K562 (cell line): ENCODE results near the gene DHRS12. TPM values are rescaled to one million over a fixed set of nuclear protein-coding genes. Genes with fewer than 3 reads are reported as not detected.

Experiments used
- ATAC-seq: fragments of 200-7000 bp; cut with Tn5 transposase; 3 replicates; pipeline ENCODE4 v1.9.1; 2020; ENCODE audit warnings: moderate library complexity
- BruUV-seq: library from RNA; stranded (reverse); fragments of 400-500 nt; replicated peaks from 2 replicates; lab custom pipeline; 2021; lab: Mats Ljungman, UMichigan
- CTCF ChIA-PET: fragments of 300-600 bp; formaldehyde crosslinking; extraction: SDS; loops from one replicate; lab custom pipeline; 2021; ENCODE audit warnings: low intra/inter-chr PET ratio; lab: Yijun Ruan, JAX
- POLR2A ChIA-PET: fragments of 300-600, 350-650 bp; sonication (Branson Sonifier 250); formaldehyde crosslinking; extraction: SDS; loops from one replicate; lab custom pipeline; 2021; ENCODE audit warnings: antibody characterized with exemption, inconsistent platforms; lab: Yijun Ruan, JAX
- DNase-seq, 4 experiments: peaks; one replicate each; pipeline versions ENCODE4 v3.0.0 to v3.0.0-alpha.2; 2011 to 2018; ENCODE audit warnings: low spot score in 3 of 4, mixed read lengths in 3 of 4; ENCODE audit errors: extremely low read depth in 1 of 4
- FAIRE-seq: peaks from 2 replicates; lab custom pipeline; 2011; peaks lifted over from hg19 to GRCh38; lab: Jason Lieb, UNC
- H2AFZ ChIP-seq: 2 replicates; pipeline ENCODE4 v1.6.0; 2011; ENCODE audit warnings: low read depth, low read length, control low read depth, inconsistent platforms
- H3K27ac ChIP-seq: fragments of 200-600 bp; 3 replicates; pipeline ENCODE4 v1.8.0; 2011; ENCODE audit warnings: low read depth, mild to moderate bottlenecking, control low read depth, inconsistent platforms, low read length, moderate library complexity, mixed read lengths; ENCODE audit errors: extremely low read depth
- H3K27me3 ChIP-seq, 2 experiments: fragments of 300-600 bp in 1 of 2; 2 replicates in 1 of 2; 3 replicates in 1 of 2; pipeline versions ENCODE4 v1.6.0 to v1.8.0; 2011; ENCODE audit warnings: inconsistent platforms in 2 of 2, low read length in 2 of 2, mild to moderate bottlenecking in 1 of 2, mixed read lengths in 1 of 2, moderate library complexity in 1 of 2; ENCODE audit not compliant: control insufficient read depth in 2 of 2, insufficient read depth in 2 of 2
- H3K36me3 ChIP-seq: fragments of 300-600 bp; 3 replicates; pipeline ENCODE4 v1.8.0; 2011; ENCODE audit warnings: mild to moderate bottlenecking, low read length, inconsistent platforms; ENCODE audit not compliant: control insufficient read depth, insufficient read depth
- H3K4me1 ChIP-seq, 2 experiments: fragments of 200-600 bp in 1 of 2; replicated peaks in 1 of 2; 2 replicates in 1 of 2; 3 replicates in 1 of 2; pipeline versions ENCODE4 v1.5.1 to v1.8.0; 2011; ENCODE audit warnings: inconsistent platforms in 2 of 2, low read length in 2 of 2, mild to moderate bottlenecking in 1 of 2, mixed read lengths in 1 of 2, moderate library complexity in 1 of 2; ENCODE audit not compliant: control insufficient read depth in 2 of 2, insufficient read depth in 2 of 2
- H3K4me2 ChIP-seq: 2 replicates; pipeline ENCODE4 v1.6.1; 2011; ENCODE audit warnings: low read length, control low read depth, inconsistent platforms, mixed read lengths; ENCODE audit not compliant: insufficient read depth
- H3K4me3 ChIP-seq: fragments of 200-600 bp; sonication (generic), shearing (Covaris generic); 2 replicates; pipeline ENCODE4 v1.5.1; 2016; ENCODE audit warnings: control low read depth, inconsistent platforms
- H3K79me2 ChIP-seq: fragments of 200-600 bp; 3 replicates; pipeline ENCODE4 v1.8.0; 2011; ENCODE audit warnings: low read length, inconsistent platforms; ENCODE audit not compliant: control insufficient read depth, insufficient read depth
- H3K9ac ChIP-seq, 2 experiments: 2 replicates each; pipeline versions ENCODE4 v1.6.0 to v1.6.1; 2011; ENCODE audit warnings: low read depth in 2 of 2, low read length in 2 of 2, control low read depth in 1 of 2, inconsistent platforms in 1 of 2, mild to moderate bottlenecking in 1 of 2, mixed read lengths in 1 of 2; ENCODE audit not compliant: insufficient read depth in 1 of 2
- H3K9me1 ChIP-seq: one replicate; pipeline ENCODE4 v1.6.0; 2011; ENCODE audit warnings: inconsistent platforms, mild to moderate bottlenecking, low read length, moderate library complexity; ENCODE audit not compliant: control insufficient read depth, insufficient read depth
- H3K9me3 ChIP-seq: replicated peaks from 2 replicates; pipeline ENCODE4 v1.5.1; 2011; ENCODE audit warnings: low read depth, low read length, inconsistent platforms; ENCODE audit not compliant: control insufficient read depth, insufficient read depth
- H4K20me1 ChIP-seq: replicated peaks from 2 replicates; pipeline ENCODE4 v1.6.1; 2011; ENCODE audit warnings: low read length, inconsistent platforms, mixed read lengths; ENCODE audit not compliant: control insufficient read depth, insufficient read depth
- BRD4 ChIP-seq: fragments of 200-600 bp; sonication (generic); IDR thresholded peaks from 2 replicates; pipeline ENCODE4 v1.6.1; 2017; ENCODE audit warnings: inconsistent platforms
- CTCF ChIP-seq, 3 experiments: IDR thresholded peaks in 2 of 3; conservative IDR thresholded peaks in 1 of 3; 2 replicates each; pipeline ENCODE4 v1.5.1; 2011 to 2012; ENCODE audit warnings: low read length in 3 of 3, mild to moderate bottlenecking in 3 of 3, control low read depth in 2 of 3, improper control_type of control experiment in 1 of 3, inconsistent platforms in 1 of 3, low read depth in 1 of 3, mixed read lengths in 1 of 3, moderate library complexity in 1 of 3; ENCODE audit not compliant: insufficient read depth in 2 of 3
- WGBS: fragments of 100-300 bp; shearing (Covaris generic); methylation state at CpG from one replicate; pipeline ENCODE4 v1.1.6; 2016; ENCODE audit warnings: low coverage, mixed read lengths; ENCODE audit not compliant: insufficient coverage; ENCODE audit errors: missing lambda C conversion rate; 5-methylcytosine and 5-hydroxymethylcytosine counted together
- in situ Hi-C: fragments of 300-500 bp; cut with MboI; formaldehyde crosslinking; loops from 4 replicates; pipeline ENCODE4 v1.15.0; 2018; ENCODE audit warnings: inconsistent platforms, mixed read lengths
- intact Hi-C: fragments of 100-400 bp; cut with micrococcal nuclease; formaldehyde crosslinking; loops from 2 replicates; pipeline ENCODE4 v1.14.2; 2022
- polyA plus RNA-seq, 8 experiments: library from polyadenylated mRNA; depleted of rRNA in 4 of 8; stranded (reverse) in 5 of 8; unstranded in 3 of 8; fragments of >200 nt; fragmentation: Nextera tagmentation in 2 of 8; fragmentation: Illumina TruSeq in 1 of 8; extraction: Ambion mirVana in 2 of 8; extraction: Trizol in 1 of 8; gene quantifications; 2 replicates each; pipeline versions ENCODE4 v1.2.1 to v1.2.3, GENCODE V29; 2011 to 2014; ENCODE audit warnings: inconsistent platforms in 1 of 8, missing spikeins in 1 of 8
- total RNA-seq, 7 experiments: library from RNA; depleted of rRNA in 6 of 7; stranded (reverse); fragments of >200 nt in 6 of 7; fragmentation: Illumina TruSeq in 2 of 7; extraction: Trizol in 2 of 7; gene quantifications; 2 replicates each; pipeline versions ENCODE4 v1.2.1 to v1.2.3, GENCODE V29; 2011 to 2021; ENCODE audit warnings: low replicate concordance in 1 of 7
- TF ChIP-seq, protein P1 (sequence below): IDR thresholded peaks from 2 replicates; pipeline ENCODE4 v1.6.1; 2011; ENCODE audit warnings: borderline replicate concordance, low read depth, mild to moderate bottlenecking, moderate library complexity, low read length; ENCODE audit not compliant: insufficient read depth, poor library complexity, severe bottlenecking

The DHRS12 gene
- total and polyA plus RNA-seq, 9 of the 15 experiments (the other 6 are each of a cell fraction or from before 2014, with no cell fraction given): 0.62 to 2.7 (median 0.98) TPM

DNA sequence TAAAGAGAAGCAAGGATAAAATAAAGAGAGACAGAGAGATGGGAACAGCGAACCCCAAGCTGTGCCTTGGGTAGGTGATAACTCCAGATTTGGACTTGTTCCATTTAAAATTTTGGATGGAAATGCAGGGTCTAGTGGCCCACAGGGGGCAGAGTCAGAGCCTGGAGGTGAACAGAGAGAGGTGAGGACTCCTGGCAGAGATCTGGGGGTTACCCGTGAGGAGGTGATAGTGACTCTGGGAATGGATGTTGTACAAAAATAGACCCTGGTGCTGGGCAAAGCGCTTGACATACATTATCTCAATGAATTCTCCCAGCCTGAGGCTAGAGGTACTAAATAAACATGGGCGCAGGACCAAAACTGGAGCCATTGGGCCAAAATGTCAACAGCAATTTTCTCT lies 14.3 kb upstream of the DHRS12 start:
- no peaks in the 10 kb centered on the region for H3K9me3 ChIP-seq
- in situ Hi-C loops: no loop called here
- DNase-seq (no peak), ATAC-seq (no peak), FAIRE-seq (no peak)
- no peaks in the 10 kb centered on the region for H3K79me2 ChIP-seq
- POLR2A ChIA-PET: interaction anchor here (0.5 kb wide), 1 partner anchor 15 kb away, joined by 3 read pairs; no protein-coding TSS in a partner anchor
- WGBS: 28% methylated on average over 4 of the region's 4 CpGs
- CTCF ChIA-PET: no interaction called here
- H2AFZ ChIP-seq: no peak overlapping the region
- no peak overlapping the region for H3K9ac ChIP-seq
- H3K27me3 ChIP-seq: peaks cover 3 to 40% of the 10 kb centered on the region in 2 experiments; a peak in 4 of 5 replicates
- H3K36me3 ChIP-seq: no peaks in the 10 kb centered on the region
- intact Hi-C loops: no loop called here
- no peak overlapping the region for H3K27ac ChIP-seq
- 0 out of 6 replicates have a peak, but pooled peaks of 1 of the 3 experiments have one; percentile 13 for TF ChIP-seq CTCF (IDR thresholded peaks at IDR 0.05 in 2 of 3, conservative IDR thresholded peaks at IDR 0.05 in 1 of 3; ENCODE audit: insufficient read depth in 2 of 3, low read depth in 1 of 3, low read length in 3 of 3)
- TF ChIP-seq BRD4: no peak
- TF ChIP-seq, protein P1, sequence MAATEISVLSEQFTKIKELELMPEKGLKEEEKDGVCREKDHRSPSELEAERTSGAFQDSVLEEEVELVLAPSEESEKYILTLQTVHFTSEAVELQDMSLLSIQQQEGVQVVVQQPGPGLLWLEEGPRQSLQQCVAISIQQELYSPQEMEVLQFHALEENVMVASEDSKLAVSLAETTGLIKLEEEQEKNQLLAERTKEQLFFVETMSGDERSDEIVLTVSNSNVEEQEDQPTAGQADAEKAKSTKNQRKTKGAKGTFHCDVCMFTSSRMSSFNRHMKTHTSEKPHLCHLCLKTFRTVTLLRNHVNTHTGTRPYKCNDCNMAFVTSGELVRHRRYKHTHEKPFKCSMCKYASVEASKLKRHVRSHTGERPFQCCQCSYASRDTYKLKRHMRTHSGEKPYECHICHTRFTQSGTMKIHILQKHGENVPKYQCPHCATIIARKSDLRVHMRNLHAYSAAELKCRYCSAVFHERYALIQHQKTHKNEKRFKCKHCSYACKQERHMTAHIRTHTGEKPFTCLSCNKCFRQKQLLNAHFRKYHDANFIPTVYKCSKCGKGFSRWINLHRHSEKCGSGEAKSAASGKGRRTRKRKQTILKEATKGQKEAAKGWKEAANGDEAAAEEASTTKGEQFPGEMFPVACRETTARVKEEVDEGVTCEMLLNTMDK: peak; percentile 33
- H3K4me1 ChIP-seq: peaks cover 3 to 11% of the 10 kb centered on the region in 2 experiments; a peak in 3 of 5 replicates
- no TSS peak for BruUV-seq
- H3K4me2 ChIP-seq: no peak overlapping the region
- no peaks in the 10 kb centered on the region for H3K9me1 ChIP-seq
- H4K20me1 ChIP-seq: no peaks in the 10 kb centered on the region; the same call in 1 of the 2 replicates
- H3K4me3 ChIP-seq: no peak overlapping the region
